Measurements from ENCODE around the gene COMMD9.
A peak's percentile ranks its signal among the peaks of the same experiment; 100 is the strongest.
"Not testable (repeated sequence)": the region's sequence is repeated elsewhere in the genome, so short reads cannot be mapped to it uniquely, and the experiment has no call there.

COMMD9 gene

DNA sequence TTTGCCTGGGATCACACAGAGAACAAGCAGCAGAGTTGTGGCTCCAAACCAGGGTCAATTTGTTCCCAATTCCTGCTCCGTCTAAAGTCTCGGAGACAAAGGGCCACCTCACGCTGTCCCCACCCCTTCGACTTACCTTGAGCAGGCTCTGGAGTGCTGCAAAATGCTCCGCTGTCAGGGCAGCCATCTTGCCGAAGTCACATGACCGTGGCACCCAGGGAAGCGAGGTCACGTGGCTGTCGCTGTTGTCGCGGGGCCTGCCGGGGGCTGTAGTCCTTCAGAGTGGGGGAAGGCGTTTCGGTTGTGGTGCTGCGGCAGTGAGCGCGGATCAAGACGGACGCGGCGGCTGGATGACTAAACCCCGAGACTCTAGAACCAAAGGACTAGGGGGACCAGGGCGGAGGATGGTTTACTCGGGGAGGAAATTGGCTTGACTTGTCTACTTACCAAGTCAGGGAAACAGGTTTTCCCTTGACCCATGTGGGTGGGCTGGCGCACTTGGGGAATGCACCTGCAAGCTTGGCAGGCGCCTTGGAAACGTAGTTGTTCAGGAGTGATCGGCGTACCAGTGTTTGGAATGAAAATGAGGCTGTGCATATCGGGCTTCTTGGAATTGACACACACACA lies at the start of gene COMMD9:
TSS of gene COMMD9 (minus strand) at position 199 of the 627 bp plus-strand sequence. CDS start at position 187, 12 bp downstream.
- DNase-seq (ENCODE audit: low read depth), result peak; percentile 89

DNA sequence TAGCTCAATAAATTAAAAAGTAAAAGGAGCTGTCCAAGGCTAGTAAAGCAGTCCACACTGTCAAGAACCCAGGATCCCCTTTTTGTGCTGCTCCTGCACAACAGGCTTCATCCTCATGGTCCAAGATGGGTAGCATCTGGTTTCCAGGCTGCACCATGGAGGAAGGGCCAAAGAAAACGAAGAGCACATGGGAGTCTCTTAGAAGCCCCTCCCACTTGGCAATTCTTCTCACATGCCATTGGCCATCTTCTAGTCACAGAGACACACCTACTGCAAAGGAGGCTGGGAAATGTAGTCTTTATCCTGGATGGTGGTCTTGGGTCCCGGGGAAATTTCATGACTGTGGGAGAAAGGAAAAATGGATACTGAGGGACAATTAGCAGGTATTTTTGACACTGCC lies 44.7 kb upstream of the COMMD9 start:
- DNase-seq (ENCODE audit: low read depth), result no peak

DNA sequence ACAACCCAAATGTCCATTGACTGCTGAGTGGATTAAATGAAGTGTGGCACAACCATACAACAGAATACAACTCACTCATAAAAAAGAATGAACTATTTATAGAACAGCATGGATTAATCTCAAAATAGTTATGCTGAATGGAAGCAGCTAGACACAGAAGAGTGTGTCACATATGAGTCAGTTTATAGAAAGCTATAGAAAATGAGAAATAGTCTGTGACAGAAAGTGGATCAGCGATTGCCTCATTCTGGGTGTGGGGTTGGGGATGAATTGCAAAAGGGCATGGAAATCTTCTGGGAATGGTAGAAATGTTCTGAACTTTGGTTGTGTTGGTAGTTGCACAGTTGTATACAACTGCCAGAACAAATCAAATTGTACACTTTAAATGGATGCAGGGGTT lies 44.2 kb upstream of the COMMD9 start:
- no peak for DNase-seq (ENCODE audit: low read depth)

DNA sequence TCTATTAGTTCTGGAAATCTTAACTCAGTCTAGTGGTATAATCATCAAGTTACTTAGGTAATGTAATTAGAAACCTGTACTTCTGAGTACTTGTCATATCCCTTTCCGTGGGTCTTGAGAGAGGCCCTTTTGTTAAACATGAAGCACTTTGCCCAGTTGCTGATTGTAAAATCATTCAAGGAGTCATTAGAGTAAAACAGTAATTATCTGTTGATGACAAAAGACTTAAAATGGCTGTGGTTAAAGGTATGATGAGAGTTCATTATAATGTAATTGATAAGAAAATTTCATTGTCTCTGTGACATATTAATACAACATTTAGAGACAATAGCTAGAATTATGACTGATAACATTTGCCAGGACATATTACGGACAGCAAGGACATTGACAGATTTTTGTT lies 41.2 kb upstream of the COMMD9 start:
- DNase-seq (ENCODE audit: low read depth), result no peak

DNA sequence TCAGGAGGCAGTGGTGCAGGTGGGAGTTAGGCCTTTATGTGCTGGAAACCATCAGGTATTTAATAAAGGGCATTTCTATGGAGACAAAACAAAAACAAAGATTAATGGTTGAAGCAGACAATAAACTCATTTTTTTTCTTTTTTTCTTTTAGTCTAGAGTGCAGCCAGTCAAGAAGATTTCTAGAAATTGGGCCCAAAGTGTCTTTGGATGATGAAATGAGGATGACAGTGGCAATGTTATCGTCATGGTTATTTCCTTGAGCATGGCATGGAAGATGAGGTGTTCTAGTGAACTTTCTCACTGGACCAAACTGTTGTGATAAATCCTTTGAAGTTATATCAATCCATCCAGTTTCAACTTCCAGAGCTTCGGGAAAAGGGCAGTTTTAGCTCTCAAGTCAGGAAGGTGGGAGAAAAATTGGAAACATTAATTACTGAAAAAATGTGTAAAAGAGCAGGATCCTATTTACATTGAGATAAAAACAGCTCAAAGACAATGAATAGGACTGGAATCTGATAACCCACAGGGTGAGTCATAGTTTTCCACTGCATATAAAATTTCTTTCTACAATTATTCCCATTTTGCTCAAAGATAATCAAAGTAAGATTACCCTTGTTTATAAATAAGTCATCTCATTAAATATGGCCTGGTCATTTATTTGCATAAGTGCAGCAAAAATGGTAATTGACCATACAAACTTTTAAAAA lies 39.9 kb upstream of the COMMD9 start:
- no peak for DNase-seq (ENCODE audit: low read depth)

DNA sequence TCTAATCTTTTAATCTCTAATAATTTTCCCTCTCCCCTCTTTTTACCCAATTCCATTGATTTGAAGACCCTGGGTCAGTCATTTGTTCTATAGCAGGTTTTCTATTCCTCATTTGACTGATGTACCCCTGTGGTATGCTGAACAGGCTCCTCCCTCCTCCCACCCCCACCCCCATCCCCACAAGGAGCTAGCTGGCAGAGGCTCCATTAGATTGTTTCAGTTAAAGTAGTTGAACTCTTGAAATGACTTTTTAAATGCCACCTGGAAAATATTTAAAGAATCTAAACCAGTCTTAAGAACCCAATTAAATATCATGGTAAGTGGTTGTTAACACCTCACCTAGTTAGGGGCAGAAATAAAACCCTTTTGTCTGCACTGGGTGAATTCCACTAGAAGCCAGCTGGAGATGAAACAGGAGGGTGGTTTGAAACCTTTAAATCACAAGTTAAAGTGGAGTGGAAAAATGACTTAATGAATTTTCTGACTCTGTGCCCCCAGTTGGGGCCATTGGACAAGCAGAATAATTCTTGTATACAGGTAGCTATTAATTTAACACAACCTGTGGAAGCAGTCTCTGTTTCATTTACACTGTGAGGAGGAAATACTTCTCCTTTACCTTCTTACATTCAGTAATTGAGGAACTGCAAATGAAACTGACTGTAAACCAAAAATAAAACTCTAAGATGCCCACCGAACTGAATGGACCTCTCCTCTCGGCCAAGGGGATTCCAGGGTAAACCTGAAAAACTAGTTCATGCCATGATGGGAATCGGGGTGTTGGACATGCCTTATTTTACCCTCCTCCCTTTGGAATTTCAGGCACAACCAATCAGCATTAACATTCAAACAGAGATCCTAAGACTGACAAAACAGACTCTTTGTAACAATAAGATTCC lies 37.5 kb upstream of the COMMD9 start:
- DNase-seq (ENCODE audit: low read depth), result no peak

DNA sequence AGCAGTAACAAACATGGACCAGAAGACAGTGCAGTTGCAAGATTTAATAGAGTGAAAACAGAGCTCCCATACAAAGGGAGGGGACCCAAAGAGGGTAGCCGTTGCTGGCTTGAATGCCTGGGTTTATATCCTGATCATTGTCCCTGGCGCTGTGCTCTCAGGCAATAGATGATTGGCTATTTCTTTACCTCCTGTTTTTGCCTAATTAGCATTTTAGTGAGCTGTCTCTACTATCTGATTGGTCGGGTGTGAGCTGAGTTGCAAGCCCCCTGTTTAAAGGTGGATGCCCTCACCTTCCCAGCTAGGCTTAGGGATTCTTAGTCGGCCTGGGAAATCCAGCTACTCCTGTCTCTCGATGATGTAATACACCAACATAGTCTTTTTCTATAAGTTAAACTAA lies 36.2 kb upstream of the COMMD9 start:
- DNase-seq (ENCODE audit: low read depth), result not testable (repeated sequence)

DNA sequence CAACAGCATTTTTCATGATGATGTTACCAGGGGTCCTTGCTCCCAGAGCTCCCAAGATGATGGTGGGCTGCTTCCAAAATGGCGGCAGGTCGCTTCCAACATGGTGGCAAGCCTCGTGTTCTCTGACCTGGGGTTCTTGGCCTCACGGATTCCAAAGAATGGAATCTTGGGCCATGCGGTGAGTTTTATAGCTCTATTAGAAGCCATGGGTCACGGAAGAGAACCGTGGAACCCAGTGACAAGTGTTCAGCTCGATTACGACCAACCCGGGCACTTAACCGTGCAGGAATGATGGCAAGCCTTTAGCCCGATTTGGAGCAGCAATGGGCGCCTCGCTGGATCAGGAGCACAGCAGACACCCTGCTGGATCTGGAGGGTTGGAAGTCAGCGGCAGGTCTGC lies 35.7 kb upstream of the COMMD9 start:
- not testable (repeated sequence) for DNase-seq (ENCODE audit: low read depth)

DNA sequence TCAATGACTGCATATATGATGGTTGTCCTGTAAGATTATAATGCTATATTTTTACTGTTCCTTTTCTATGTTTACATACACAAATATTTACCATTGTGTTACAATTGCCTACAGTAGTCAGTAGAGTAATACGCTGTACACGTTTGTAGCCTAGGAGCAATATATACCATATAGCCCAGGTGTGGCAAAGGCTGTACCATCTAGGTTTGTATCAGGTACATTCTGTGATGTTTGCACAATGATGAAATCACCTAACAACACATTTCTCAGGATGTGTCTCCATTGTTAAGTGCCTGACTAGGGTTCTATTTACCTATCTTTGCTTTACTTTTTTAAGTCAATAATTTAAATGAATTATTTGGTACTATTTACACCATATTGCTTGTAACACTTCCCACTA lies 28.8 kb upstream of the COMMD9 start:
- no peak for DNase-seq (ENCODE audit: low read depth)

DNA sequence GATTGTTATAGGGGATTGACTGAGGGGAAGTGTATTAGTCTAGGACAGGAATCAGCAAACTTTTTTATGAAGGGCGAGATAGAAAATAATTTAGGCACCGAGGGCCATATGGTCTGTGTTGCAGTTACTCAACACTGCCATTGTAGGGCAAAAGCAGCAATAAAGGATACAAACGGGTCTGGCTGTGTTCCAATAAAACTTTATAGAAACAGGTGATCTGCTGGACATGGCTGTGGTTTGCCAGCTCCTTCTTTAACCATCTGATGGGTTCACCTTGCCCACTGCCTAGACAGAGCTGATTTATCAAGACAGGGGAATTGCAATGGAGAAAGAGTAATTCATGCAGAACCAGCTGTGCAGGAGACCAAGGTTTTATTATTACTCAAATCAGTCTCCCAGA lies 26.8 kb upstream of the COMMD9 start:
- no peak for DNase-seq (ENCODE audit: low read depth)

DNA sequence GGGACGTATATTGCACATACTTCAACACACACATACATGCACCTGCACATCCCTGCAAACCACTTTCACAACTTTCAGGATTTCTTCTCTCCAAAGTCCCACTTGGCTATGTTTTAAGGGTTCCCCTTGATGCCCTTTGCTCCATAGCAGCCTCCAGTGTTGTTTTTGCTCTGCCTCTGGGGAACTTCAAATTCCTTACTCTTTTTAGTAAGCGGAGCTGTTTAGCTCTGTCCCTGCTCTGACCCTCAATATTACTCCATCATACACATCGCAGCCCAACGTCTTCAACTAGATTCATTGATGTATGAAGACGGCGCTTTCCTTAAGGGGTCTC lies 25.2 kb upstream of the COMMD9 start:
- no peak for DNase-seq (ENCODE audit: low read depth)

DNA sequence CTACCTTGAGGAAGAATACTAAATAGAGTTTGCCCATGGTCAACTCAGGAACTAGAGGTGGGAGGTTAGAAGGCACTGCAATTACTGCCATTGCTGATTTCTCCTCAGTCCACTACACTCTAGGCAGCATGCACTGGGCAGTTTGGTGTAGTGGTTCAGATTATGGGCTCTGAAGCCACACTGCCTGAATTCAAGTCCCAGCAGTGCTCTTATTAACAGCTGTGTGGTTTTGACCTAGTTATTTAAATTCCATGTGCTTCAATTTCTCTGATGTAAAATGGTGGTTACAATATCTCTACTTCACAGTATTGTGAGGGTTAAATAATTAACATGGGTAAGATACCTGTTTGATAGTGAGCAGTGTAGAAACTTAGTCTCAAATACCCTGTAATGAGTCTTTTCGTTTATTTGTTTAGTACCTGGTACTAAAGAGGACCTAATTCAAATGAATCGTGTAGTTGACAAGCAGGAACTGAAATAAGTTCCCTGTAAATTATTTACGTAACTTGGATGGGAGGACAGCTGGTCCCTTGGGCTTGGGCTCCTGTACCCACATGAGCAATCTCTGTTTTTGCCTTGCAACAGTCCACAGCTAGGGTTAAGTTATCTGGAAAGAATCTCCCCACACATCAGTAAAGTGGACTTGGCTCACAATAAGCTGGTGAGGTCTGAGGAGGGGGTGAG lies 24.7 kb upstream of the COMMD9 start:
- DNase-seq (ENCODE audit: low read depth), result no peak

DNA sequence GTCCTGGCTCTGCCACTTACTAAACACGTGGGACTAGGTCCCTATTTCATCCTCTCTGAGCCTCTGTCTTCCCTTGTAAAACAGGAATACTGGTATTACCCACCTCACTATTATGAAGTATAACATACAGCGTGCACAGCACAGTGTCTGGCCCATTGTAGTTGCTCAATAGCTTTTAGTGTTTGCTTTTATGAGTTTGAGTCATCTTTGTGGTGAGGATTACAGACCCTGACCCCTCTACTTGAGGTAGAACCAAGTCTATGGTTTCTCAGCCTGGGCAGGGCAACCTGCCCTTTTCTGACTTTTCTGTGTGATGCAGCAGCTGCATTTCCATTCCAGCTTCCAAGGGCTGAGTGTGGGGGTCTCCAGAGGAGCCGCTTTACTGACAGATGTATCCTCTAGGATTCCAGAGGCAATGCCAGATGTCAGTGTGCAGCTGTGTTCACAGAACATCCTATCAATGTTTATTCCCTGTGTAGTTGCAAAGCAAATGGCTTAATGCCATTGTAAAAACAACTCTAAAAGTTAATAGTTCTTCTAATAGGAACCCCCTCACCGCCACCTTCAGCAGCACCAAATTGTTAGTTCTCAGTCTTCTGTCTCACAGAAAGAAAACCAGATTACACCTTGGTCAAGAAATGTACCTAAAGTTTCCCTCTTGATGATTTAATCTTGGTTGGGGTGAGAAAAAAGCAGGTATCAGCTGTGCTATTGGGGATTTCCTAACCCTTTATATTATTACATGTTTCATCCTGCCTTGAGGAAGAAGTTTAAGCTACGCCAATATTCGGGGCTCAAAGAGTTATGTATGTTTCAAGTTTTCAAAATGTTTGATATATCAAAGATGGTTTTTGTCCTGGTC lies 23.6 kb upstream of the COMMD9 start:
- no peak for DNase-seq (ENCODE audit: low read depth)

DNA sequence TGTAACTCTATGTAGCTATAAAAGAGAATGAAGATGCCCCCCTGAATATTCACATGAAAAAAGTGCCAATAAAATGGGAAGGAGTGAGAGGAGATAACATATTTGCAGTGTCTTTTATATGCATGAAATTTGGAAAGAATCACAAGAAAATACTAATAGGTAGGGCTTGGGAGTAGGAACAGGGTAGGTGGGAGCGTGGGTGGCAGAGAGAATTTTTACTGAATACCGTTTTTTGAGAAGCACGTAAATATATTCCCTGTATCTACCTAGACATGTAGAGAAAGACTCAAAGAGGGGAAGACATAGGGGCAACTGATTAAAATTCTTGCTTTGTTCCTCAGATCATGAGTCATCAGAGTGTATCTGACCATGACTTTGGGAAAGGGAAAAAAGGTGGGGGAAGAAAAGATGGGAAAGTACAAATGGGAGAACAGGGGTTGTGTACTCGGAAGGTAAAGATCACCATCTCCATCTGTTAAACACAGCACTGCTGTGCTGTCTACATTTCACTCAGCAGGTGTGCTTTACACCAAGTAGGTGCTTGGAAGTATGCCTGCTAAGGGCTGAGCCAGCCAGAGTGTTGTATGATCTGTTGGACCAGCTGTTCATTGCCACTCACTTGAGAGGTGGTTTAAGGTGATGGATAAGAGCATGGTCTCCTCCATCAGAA lies 22.8 kb upstream of the COMMD9 start:
- DNase-seq (ENCODE audit: low read depth), result no peak

DNA sequence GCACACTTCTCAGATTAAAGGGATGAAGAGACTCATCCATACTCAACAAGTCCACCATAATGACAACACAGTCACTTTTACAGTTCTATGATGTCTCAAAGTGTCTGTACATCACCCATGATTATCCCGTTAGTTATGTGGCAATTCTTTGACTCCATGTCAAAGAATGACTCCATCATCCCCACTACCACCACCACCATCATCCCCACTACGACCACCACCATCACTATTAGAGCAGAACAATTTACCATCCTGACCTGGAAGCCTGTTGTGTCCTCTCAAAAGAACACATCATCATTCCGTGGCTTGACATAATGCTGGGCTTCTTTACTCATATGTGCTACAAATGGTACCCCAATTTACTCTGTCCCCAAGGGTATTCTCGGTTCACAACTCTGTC lies 20.6 kb upstream of the COMMD9 start:
- DNase-seq (ENCODE audit: low read depth), result no peak

DNA sequence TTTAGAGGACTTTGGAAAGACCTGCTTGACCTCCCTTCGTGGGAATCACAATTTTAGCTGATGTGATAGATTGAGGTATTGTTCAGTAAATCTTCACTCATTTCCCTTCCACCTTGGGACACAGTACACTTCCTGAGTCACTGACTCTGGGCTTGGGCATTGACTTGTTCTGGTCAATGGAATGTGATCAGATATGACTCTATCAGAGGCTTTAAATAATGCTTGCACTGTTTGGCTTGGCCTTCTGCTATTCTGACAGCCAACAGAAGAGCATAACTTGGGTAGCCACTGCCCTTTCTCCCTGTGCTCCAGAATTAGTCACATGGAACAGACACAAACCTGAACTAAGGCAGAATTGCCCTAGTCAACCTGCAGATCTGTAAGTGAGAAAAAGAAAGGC lies 19.4 kb upstream of the COMMD9 start:
- no peak for DNase-seq (ENCODE audit: low read depth)

DNA sequence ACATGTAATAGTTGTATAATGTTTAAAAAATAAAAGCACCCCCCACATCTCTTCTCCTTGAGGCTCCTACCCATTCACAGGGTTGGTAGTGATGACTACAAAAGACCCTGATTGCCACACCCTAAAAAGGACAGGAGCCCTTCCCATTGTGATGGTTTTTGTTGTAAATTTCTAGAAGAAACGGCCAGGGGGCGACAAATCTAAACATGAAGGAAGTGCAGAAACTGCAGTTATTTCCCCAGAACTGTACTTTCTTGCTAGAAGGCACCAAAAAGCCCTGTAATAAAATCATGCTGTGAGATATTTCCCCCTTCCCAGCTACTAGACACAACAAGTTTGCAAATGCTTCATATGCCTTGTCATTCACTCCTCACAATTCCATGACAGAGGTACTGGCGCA lies 17.7 kb upstream of the COMMD9 start:
- DNase-seq (ENCODE audit: low read depth), result no peak

DNA sequence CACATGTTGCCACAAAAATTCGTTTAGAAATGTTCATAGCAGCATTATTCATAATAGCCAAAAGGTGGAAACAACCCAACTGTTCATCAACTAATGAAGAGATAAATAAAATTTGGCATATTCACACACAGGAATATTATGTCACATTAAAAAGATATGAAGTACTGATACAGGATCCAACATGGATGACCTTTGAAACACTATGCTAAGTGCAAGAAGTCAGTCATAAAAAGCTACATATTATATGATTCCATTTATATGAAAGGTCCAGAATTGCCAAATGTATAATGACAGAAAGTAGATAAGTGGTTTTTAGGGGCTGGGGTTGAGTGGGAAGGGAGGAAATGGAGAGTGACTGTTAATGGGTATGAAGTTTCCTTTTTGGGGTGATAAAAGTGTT lies 15.8 kb upstream of the COMMD9 start:
- DNase-seq (ENCODE audit: low read depth), result no peak

DNA sequence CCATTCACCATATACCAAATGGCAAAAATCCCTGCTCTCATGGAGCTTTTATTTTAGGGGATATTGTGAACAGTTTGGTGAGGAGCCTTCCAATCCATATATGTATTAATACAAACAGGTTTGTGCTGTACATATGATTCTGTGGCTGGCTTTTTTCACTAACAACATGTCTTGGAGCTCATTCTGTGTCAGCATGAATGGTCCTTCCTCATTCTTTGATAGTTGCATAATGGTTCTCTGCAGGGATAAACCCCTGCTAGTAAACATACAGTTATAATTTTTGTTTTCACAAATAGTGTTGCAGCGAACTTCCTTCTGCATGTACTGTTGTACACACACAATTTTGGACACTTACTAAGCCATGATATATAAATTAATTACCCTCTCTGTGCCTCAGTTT lies 15.1 kb upstream of the COMMD9 start:
- DNase-seq (ENCODE audit: low read depth), result no peak

DNA sequence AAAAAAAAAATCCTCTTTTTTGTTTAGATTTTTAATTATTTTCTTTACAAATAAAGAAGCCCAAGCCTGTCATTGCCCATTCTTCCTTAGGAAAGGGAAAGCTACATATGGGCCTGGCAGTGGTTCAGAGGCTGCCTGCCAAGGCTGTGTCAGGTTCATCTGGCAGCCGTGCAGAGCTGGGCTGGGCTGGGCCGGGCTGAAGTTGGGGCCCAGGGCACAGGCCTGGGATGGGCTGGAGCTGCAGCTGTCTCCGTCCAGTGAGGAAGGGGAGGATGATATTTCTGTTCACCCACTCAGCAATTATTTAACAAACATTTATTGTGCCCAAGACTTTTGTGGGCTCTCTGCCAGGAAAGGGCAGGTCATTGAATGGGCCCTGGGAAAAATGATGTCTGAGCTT lies 11.4 kb upstream of the COMMD9 start:
- no peak for DNase-seq (ENCODE audit: low read depth)

All from stimulated activated CD8-positive, alpha-beta memory T cell treated with anti-CD3 and anti-CD28 coated beads, Interleukin-15, amount 100 ng/mL, for 1 hour (primary cell).